Fibroblast of gingiva (primary cell): Measurements from ENCODE around the gene ELOA2.
A peak's percentile ranks its signal among the peaks of the same experiment; 100 is the strongest.
"Not testable (repeated sequence)": the region's sequence is repeated elsewhere in the genome, so short reads cannot be mapped to it uniquely, and the experiment has no call there.

Source experiments
- DNase-seq: peaks from one replicate; pipeline ENCODE4 v3.0.0-alpha.2; 2011; ENCODE audit warnings: low read depth

ELOA2 gene

GRCh38 chr18:47035156-47035671 is at the start of gene ELOA2:
TSS of gene ELOA2 (minus strand) at chr18:47035621. CDS start at chr18:47035264, 357 bp downstream.
- no peak for DNase-seq

- DNase-seq = no peak
These were observed 46.2 kb upstream of the ELOA2 start for GRCh38 chr18:47081578-47081977.

DNA sequence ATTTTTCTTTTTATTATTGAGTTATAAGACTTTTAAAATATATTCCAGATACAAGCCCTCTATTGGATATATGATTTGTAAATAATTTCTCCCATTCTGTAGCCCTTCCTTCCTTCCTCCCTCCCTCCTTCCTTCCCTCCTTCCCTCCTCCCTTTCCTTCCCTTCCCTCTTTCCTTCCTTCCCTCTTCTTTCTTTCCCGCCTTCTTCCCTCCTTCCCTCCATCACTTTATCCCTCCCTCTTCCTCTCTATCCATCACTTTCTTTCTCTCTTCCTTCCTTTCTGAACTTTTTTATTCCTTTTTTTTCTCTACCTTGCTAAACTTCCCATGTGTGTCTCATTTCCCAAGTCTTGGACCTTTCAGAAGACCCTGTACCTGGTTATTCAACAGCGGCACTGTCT is 45.5 kb upstream of the ELOA2 start:
- no peak for DNase-seq

DNA sequence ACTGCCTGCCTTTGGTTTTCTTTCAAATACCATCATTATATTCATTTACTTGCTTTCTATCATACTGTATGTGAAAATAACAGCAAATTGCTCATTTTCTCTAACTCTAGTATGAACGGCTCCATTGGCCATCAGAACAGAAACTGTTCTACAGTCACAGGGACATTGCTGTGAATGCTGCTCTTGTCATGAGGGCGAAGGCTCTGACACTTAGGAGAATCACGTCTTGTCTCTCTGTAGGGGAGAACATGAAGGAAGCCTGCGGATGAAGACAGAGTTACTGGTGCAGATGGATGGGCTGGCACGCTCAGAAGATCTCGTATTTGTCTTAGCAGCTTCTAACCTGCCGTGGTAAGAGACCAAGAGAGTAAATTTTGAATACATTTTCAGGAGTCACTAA is 41.7 kb upstream of the ELOA2 start:
- no peak for DNase-seq

GRCh38 chr18:47075098-47075883 is 39.9 kb upstream of the ELOA2 start:
- no peak for DNase-seq

GRCh38 chr18:47067648-47068047 is 32.2 kb upstream of the ELOA2 start:
- DNase-seq = no peak

DNA sequence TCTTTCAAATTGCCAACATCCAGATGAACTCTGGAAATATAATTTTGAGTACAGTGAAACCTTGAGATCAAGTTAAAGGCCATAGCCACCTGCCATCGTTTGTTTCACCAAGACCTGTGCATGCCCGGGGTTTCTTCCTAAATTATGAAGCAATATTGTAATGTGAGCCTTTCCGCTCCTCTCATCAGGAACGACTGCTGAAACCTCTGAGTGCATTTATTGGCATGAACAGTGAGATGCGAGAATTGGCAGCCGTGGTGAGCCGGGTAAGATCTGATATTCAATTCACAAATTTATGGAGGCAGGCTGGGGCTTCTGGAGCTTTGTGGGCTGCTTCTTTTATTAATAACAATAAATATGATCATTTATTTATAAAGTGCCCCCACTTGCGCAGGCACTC is 27.7 kb upstream of the ELOA2 start:
- no peak for DNase-seq

- no peak for DNase-seq
These were observed 27.1 kb upstream of the ELOA2 start for GRCh38 chr18:47062471-47062870.

GRCh38 chr18:47054369-47054768 is 18.9 kb upstream of the ELOA2 start:
- no peak for DNase-seq

GRCh38 chr18:47050468-47050867 is 15.0 kb upstream of the ELOA2 start:
- DNase-seq = peak; percentile 52

DNA sequence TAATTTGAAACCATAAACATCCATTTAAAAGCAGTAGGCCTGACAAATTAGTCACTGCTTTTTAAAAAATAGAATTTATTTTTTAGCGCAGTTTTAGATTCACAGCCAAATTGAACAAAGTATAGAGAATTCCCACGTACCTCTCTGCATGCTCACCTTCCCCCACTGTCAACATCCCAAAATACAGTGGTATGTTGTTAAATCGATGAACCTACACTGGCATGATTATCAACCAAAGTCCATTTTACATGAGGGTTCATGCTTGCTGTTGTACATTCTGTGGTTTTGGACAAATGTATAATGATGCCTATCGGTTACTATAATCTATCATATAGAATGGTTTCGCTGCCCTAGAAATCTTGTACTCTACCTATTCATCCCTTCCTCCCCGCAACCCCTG is 5.6 kb upstream of the ELOA2 start:
- no peak for DNase-seq

- DNase-seq = no peak
These were observed 1.6 kb upstream of the ELOA2 start for GRCh38 chr18:47036927-47037578.

DNA sequence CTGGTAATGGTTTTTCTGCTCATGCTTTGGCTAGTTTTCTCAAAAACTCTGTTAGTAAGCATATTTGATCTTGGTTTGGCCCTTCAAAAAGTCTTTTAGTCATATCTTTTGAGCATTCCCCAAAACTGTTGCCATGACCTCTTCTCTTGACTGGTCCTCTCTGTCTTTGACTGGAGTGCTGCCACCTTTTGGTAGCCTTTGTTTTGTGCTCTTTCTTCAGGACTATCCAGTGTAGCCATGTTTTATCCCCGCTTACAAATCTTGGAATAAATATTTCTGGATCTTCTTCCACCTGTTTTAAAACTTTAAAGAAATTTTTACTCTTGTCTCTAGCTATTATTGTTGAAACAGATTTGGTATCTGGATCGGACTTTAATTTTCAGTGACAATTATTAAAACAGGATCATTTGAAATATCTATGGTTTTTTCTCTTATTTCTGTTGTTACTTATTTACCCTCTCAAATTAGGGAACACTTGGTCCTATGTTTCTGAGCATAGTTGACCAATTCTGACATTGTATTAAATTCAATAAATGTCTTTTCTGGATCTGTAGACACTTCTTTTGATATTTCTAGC is 965 bp upstream of the ELOA2 start:
- peak; percentile 31 for DNase-seq

DNA sequence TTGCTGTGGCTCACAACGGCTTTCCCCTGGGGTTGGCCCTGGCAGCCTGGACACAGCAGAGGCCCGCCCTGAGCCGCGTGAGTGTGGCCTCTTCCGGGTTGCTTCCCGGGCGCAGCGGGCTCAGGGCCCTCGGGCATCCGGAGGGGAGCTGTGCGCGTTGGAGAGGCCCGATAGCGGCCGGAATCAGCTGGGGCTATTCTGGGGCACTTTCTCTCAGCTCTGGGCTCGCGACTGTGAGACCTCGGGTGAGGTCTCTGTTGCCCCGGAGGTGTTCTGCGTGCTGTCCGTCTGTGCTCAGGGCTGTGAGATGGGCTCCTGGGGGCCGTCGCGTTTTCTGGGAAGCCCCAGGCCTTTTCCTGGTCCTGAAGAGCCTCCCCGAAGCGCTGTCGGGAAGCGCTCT is 830 bp downstream of the ELOA2 start:
- DNase-seq = not testable (repeated sequence)

- DNase-seq = no peak
These were observed 2.5 kb downstream of the ELOA2 start for GRCh38 chr18:47032945-47033344.

- DNase-seq = not testable (repeated sequence)
These were observed 4.5 kb downstream of the ELOA2 start for GRCh38 chr18:47030887-47031286.

GRCh38 chr18:47029684-47030353 is 5.6 kb downstream of the ELOA2 start:
- not testable (repeated sequence) for DNase-seq

GRCh38 chr18:47028738-47029137 is 6.7 kb downstream of the ELOA2 start:
- not testable (repeated sequence) for DNase-seq

DNA sequence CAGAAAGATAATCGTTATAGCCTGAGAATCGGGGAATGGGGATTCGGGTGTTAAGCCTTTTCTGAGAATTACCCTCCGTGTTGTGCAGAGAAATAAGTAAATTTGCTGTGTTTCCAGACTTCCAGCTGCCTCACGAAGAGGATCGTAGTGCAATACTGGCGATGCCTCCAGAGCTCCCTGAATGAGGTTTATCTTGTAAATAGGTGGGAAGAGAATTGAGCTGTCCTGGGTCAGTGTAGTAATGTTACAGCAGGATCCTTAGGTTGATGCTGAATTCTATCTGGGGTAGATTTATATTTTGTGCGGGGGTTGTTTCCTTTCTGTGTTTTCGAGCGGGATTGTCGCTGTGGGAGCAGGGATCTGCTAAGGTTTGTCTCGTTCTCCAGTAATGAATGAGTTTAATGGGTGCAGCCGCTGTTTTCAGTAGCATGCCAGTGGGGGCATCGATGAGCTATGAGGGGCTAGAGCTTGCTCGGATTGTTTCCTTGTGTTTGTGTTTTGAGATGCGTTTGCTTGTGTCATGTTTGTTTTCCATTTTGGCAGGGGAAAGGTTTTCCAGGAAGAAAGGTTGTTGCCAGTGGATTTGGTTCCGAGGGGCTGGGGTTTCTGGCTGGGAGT is 9.8 kb downstream of the ELOA2 start:
- not testable (repeated sequence) for DNase-seq

DNA sequence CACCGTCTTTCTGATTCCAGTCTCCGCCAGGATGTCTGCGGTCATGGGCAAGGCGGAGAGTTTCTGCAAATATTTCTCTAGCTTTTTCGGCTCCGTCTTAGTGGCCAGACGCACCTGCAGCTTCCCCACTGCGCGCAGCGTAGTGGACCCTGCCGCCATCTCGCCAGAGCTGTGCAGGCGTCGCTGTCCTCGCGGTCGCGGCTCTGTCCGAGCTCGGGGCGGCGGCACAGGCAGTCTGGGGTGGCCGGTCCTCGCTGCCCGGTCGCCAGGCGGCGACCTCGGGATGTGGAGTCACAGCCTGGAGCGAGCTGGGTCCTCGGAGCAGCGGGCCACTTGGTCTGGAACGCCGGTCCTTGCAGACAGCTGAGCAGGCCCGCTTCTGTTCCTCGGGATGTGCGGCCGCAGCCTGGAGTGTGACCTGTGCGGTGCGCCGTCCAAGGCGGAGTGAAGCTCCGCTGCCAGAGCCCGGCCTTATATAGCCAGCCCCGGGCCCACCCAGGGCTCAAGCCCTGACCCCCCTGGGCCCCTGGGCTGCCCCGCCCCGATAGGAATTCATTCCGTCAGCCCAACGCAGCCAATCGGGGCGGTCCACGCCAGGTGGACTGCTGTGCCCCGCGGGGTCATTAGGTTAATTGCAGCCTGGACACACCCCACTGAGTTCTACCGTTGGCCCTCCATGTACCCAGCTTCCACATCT is 11.5 kb downstream of the ELOA2 start:
- DNase-seq = not testable (repeated sequence)

DNA sequence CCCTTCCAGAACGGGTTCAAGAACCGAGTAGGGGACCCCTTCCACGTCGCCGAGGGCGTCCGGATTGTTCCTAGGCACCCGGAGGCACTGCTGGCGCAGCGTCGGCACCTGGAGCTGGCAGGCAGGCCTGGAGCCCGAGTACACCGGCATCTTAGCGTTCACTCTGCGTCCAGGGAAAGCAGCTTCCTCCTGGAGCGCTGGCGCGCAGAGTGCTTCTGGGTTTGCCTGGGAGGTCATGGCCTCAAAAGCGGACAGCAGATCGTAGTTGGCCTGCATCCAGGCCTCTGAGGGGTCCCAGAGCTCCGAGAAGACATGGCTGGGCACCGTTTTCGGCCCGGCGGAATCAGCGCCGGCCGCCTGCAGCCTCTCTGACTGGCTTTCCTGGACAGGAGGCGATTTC is 12.6 kb downstream of the ELOA2 start:
- not testable (repeated sequence) for DNase-seq
